ENCODE data around the gene GAB2.

Gene GAB2

GRCh38 chr11:78270971-78271370, 146.6 kb downstream of the GAB2 start:
- no peak for TF ChIP-seq CTCF (IDR thresholded peaks at IDR 0.05; ENCODE audit: low read depth, low read length, missing control alignments)
- Histone ChIP-seq H3K27me3 (replicated peaks) (no peaks in the 10 kb centered on the region), H3K36me3 (replicated peaks) (no peaks in the 10 kb centered on the region), H3K4me3 (ENCODE audit: low read depth, low read length) (no peak overlapping the region), H3K27ac (no peak overlapping the region)
- DNase-seq, result no peak
- in situ Hi-C loops (cut with HindIII; ENCODE audit: low pct_ligation_motif_present, low sequenced_read_pairs), result no loop called here

- DNase-seq, result no peak
- Histone ChIP-seq H3K27me3 (replicated peaks) (no peaks in the 10 kb centered on the region), H3K36me3 (replicated peaks) (no peaks in the 10 kb centered on the region), H3K4me3 (ENCODE audit: low read depth, low read length) (no peak overlapping the region), H3K27ac (no peak overlapping the region)
- TF ChIP-seq CTCF (IDR thresholded peaks at IDR 0.05; ENCODE audit: low read depth, low read length, missing control alignments), result no peak
- in situ Hi-C loops (cut with HindIII; ENCODE audit: low pct_ligation_motif_present, low sequenced_read_pairs), result no loop called here
Measured at GRCh38 chr11:78269806-78270205, 147.8 kb downstream of the GAB2 start.

- no peaks in the 10 kb centered on the region for H3K27me3 ChIP-seq (replicated peaks)
- in situ Hi-C loops (cut with HindIII; ENCODE audit: low pct_ligation_motif_present, low sequenced_read_pairs), result no loop called here
- DNase-seq, result no peak
- no peak for TF ChIP-seq CTCF (IDR thresholded peaks at IDR 0.05; ENCODE audit: low read depth, low read length, missing control alignments)
- no peak overlapping the region for H3K27ac ChIP-seq
- no peak overlapping the region for H3K4me3 ChIP-seq (ENCODE audit: low read depth, low read length)
- no peaks in the 10 kb centered on the region for H3K36me3 ChIP-seq (replicated peaks)
Measured at GRCh38 chr11:78268591-78269410, 148.8 kb downstream of the GAB2 start.

GRCh38 chr11:78266451-78266850, 151.2 kb downstream of the GAB2 start:
- H3K27me3 ChIP-seq (replicated peaks), result no peaks in the 10 kb centered on the region
- TF ChIP-seq CTCF (IDR thresholded peaks at IDR 0.05; ENCODE audit: low read depth, low read length, missing control alignments), result no peak
- in situ Hi-C loops (cut with HindIII; ENCODE audit: low pct_ligation_motif_present, low sequenced_read_pairs), result no loop called here
- H3K27ac ChIP-seq, result no peak overlapping the region
- no peaks in the 10 kb centered on the region for H3K36me3 ChIP-seq (replicated peaks)
- H3K4me3 ChIP-seq (ENCODE audit: low read depth, low read length), result no peak overlapping the region
- DNase-seq, result no peak

GRCh38 chr11:78265326-78265725, 152.3 kb downstream of the GAB2 start:
- no peak for TF ChIP-seq CTCF (IDR thresholded peaks at IDR 0.05; ENCODE audit: low read depth, low read length, missing control alignments)
- in situ Hi-C loops (cut with HindIII; ENCODE audit: low pct_ligation_motif_present, low sequenced_read_pairs), result no loop called here
- DNase-seq, result no peak
- Histone ChIP-seq H3K4me3 (ENCODE audit: low read depth, low read length) (no peak overlapping the region), H3K27me3 (replicated peaks) (no peaks in the 10 kb centered on the region), H3K27ac (no peak overlapping the region), H3K36me3 (replicated peaks) (no peaks in the 10 kb centered on the region)

GRCh38 chr11:78262691-78263090, 154.9 kb downstream of the GAB2 start:
- in situ Hi-C loops (cut with HindIII; ENCODE audit: low pct_ligation_motif_present, low sequenced_read_pairs), result no loop called here
- no peak overlapping the region for H3K4me3 ChIP-seq (ENCODE audit: low read depth, low read length)
- no peak for TF ChIP-seq CTCF (IDR thresholded peaks at IDR 0.05; ENCODE audit: low read depth, low read length, missing control alignments)

More at GRCh38 chr11:78262691-78263090, 154.9 kb downstream of the GAB2 start:
- Histone ChIP-seq H3K27me3 (replicated peaks) (no peaks in the 10 kb centered on the region), H3K27ac (no peak overlapping the region), H3K36me3 (replicated peaks) (no peaks in the 10 kb centered on the region)
- no peak for DNase-seq

Measured in brain microvascular endothelial cell (primary cell).